Ovary (tissue), 3 donors: Measurements from ENCODE around the gene HOXC9.

Experiments used
- CTCF ChIP-seq, 3 donors: fragments of 450-650 bp in 2 of 3; fragments of 200-600 bp in 1 of 3; IDR thresholded peaks; one replicate each; pipeline versions ENCODE4 v1.5.1 to v1.8.0; 2016 to 2022; ENCODE audit warnings: antibody characterized with exemption in 3 of 3, mild to moderate bottlenecking in 1 of 3
- POLR2A ChIP-seq: fragments of 450-650 bp; IDR thresholded peaks from one replicate; pipeline ENCODE4 v1.6.1; 2017; ENCODE audit warnings: antibody characterized with exemption, mild to moderate bottlenecking, moderate library complexity
- donor health status: DM: no; HTN: no; CAD: no.

GRCh38 chr12:53961025-53961761, 38.8 kb upstream of the HOXC9 start:
- TF ChIP-seq CTCF (IDR thresholded peaks at IDR 0.05) = no peak
- no peak for TF ChIP-seq POLR2A
